Measurements from ENCODE around the gene AVEN.

- no peak for TF ChIP-seq CTCF (IDR thresholded peaks at IDR 0.05)
- TF ChIP-seq POLR2A (IDR thresholded peaks at IDR 0.05) = no peak
Measured at GRCh38 chr15:34084086-34084485, 45.1 kb upstream of the AVEN start.

Measured in right lobe of liver (tissue), 4 donors.